ENCODE data around the gene CACNA2D1. TPM values are rescaled to one million over a fixed set of nuclear protein-coding genes. Genes with fewer than 3 reads are reported as not detected.

The CACNA2D1 gene
- 10.3 TPM for total RNA-seq
- long read RNA-seq, partial matches to known transcripts: 0 of 9 reads
- long read RNA-seq, other reads (novel, unspliced or antisense): 9 of 9 reads

GRCh38 chr7:82443547-82444219 lies at the start of gene CACNA2D1:
Gene CACNA2D1 (minus strand): TSS chr7:82443777.
- peak; percentile 19 for TF ChIP-seq CTCF (IDR thresholded peaks at IDR 0.05)
- DNase-seq: peak; percentile 83
- H3K4me3 ChIP-seq: peak within 1 kb of the TSS; percentile 59
- ATAC-seq: peak; percentile 91
- intact Hi-C loops (cut with DNase I): no loop called here
- H3K36me3 ChIP-seq: no peaks in the 10 kb centered on the region
- peaks cover 8% of the 10 kb centered on the region for H3K4me1 ChIP-seq
- peaks cover 14% of the 10 kb centered on the region for H3K27me3 ChIP-seq
- peak within 1 kb of the TSS; percentile 74 for H3K27ac ChIP-seq
- no peaks in the 10 kb centered on the region for H3K9me3 ChIP-seq

GRCh38 chr7:82481499-82482097 lies 38.0 kb upstream of the CACNA2D1 start:
- TF ChIP-seq CTCF (IDR thresholded peaks at IDR 0.05): peak; percentile 75
- Histone ChIP-seq H3K36me3 (no peaks in the 10 kb centered on the region), H3K4me3 (no peak overlapping the region), H3K9me3 (no peaks in the 10 kb centered on the region), H3K27me3 (no peaks in the 10 kb centered on the region), H3K4me1 (no peaks in the 10 kb centered on the region), H3K27ac (no peak overlapping the region)
- no peak for ATAC-seq
- intact Hi-C loops (cut with DNase I): no loop called here
- no peak for DNase-seq

- intact Hi-C loops (cut with DNase I): no loop called here
- H3K27me3 ChIP-seq: no peaks in the 10 kb centered on the region
- H3K4me3 ChIP-seq: no peak overlapping the region
- TF ChIP-seq CTCF (IDR thresholded peaks at IDR 0.05): no peak
- no peaks in the 10 kb centered on the region for H3K4me1 ChIP-seq
- DNase-seq (no peak), ATAC-seq (no peak)
- H3K9me3 ChIP-seq: no peaks in the 10 kb centered on the region
- no peaks in the 10 kb centered on the region for H3K36me3 ChIP-seq
- no peak overlapping the region for H3K27ac ChIP-seq
Measured at GRCh38 chr7:82477733-82478515, 34.3 kb upstream of the CACNA2D1 start.

GRCh38 chr7:82472966-82473365 lies 29.4 kb upstream of the CACNA2D1 start:
- Histone ChIP-seq H3K27ac (no peak overlapping the region), H3K4me3 (no peak overlapping the region), H3K27me3 (no peaks in the 10 kb centered on the region), H3K9me3 (no peaks in the 10 kb centered on the region), H3K4me1 (no peaks in the 10 kb centered on the region), H3K36me3 (no peaks in the 10 kb centered on the region)
- ATAC-seq (no peak), DNase-seq (no peak)
- no peak for TF ChIP-seq CTCF (IDR thresholded peaks at IDR 0.05)
- intact Hi-C loops (cut with DNase I): no loop called here

- intact Hi-C loops (cut with DNase I): no loop called here
Measured at GRCh38 chr7:82471351-82472020, 27.9 kb upstream of the CACNA2D1 start.

More at GRCh38 chr7:82471351-82472020, 27.9 kb upstream of the CACNA2D1 start:
- Histone ChIP-seq H3K27ac (no peak overlapping the region), H3K4me1 (no peaks in the 10 kb centered on the region), H3K36me3 (no peaks in the 10 kb centered on the region), H3K4me3 (no peak overlapping the region), H3K27me3 (no peaks in the 10 kb centered on the region), H3K9me3 (no peaks in the 10 kb centered on the region)
- DNase-seq: no peak
- ATAC-seq: no peak
- no peak for TF ChIP-seq CTCF (IDR thresholded peaks at IDR 0.05)

Data from upper lobe of right lung (tissue), 1 donor.